ENCODE data around the gene FSTL4.
"Not testable (repeated sequence)": the region's sequence is repeated elsewhere in the genome, so short reads cannot be mapped to it uniquely, and the experiment has no call there.

Gene FSTL4

DNA sequence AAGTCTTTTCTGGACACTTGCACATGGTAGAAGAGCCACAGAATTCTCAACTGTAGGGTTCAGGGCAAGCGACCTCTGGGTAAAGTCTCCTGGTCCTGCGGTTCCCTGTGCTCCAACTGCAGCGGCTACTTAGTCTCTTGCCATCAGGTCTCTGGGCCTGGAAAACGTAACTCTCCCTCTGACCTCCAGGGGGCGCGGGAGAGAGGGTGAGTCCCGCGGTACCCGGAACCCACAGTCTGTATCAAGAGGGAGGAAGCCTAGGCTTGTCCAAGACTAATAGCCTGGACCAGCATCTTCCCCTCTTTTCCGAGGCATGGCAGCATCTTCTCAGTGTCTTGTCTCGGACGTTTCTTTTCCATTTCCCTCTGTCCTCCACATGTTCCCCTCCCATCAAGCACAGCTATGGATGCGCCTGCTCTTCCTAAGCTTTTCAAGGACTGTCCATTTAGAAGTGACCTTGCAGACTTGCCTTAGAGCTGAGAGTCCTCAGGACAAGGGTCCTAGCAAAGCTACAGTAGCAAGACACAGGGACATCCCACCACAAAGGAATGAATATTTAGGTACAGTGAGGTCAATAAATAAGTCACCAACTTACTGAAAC, 59.3 kb downstream of the FSTL4 start:
- peak; percentile 64 for DNase-seq (ENCODE audit: low spot score)

- no peak for DNase-seq (ENCODE audit: low spot score)
These were observed 65.8 kb downstream of the FSTL4 start for GRCh38 chr5:133546500-133546899.

GRCh38 chr5:133544346-133544745, 68.0 kb downstream of the FSTL4 start:
- no peak for DNase-seq (ENCODE audit: low spot score)

DNA sequence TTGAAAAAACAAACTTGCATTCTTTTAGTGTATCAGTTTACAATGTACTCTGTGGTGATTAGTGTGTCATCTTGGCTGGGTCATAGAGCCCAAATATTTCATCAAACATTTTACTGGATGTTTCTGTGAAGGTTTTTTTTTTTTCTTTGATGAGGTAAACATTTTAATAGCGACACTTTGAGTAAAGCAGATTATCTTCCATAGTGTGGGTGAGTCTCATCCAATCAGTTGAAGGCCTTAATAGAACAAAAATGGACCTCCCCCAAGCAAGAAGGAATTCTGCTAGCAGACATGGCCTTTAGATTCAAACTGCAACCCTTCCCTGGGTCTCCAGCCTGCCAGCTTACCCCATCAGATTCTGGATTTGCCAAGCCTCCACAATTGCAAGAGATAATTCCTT, 72.5 kb downstream of the FSTL4 start:
- DNase-seq (ENCODE audit: low spot score): no peak

DNA sequence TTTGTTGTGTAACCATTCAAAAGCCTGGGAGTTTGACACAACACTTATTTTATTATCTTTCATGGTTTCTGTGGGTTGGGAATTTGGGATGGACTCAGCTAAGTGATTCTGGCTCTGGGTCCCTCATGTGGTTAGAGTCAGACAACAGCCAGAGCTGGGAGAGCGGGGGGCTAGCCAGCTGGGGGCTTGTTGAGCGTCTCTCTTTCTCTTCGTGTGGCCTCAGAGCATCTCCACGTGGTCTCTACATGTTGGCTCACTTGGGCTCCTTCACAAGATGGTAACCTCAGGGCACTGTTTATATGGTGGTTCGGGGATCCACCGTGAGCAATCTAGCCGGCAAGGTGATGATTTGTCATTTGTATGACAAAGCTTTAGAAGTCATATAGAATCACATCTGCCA, 73.6 kb downstream of the FSTL4 start:
- no peak for DNase-seq (ENCODE audit: low spot score)

- not testable (repeated sequence) for DNase-seq (ENCODE audit: low spot score)
These were observed 77.0 kb downstream of the FSTL4 start for GRCh38 chr5:133535241-133535929.

GRCh38 chr5:133534566-133534965, 77.8 kb downstream of the FSTL4 start:
- no peak for DNase-seq (ENCODE audit: low spot score)

DNA sequence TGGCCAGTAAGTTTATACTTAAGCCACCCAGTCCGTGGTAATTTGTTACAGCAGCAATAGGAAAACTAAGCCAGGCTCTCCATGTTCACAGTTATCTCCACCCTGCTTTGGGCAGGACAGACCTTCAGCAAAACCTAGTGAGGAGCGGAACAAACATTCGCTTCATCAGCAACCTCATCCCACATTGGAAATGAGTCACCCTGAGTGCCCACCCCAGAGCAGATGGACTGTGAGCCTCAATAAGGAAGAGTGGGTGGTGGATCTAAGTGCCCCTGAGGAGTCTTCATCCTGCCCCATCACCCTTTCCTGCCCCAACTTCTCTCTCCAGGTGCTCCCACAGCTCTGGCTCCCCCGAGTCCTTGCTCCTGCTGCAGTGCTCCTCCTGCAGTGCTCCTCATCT, 78.8 kb downstream of the FSTL4 start:
- DNase-seq (ENCODE audit: low spot score): no peak

DNA sequence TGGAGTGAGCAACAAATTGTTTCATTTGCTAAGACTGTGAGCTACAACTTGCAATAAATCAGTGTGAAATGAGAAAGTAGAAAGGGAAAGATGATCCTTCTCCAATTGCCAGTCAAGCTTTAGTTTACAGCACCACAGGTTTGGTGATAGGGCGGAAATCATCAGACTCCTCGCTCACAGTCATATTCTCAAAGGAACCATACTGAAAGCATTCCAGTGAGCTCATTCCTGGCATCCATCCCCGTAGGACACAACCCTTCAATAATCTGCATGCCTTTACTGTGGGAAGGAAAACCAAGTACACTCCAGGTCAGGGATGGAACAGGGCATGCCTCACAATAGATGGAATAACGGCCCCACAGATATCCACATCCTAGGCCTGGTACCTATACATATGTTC, 80.7 kb downstream of the FSTL4 start:
- no peak for DNase-seq (ENCODE audit: low spot score)

GRCh38 chr5:133531178-133531577, 81.2 kb downstream of the FSTL4 start:
- no peak for DNase-seq (ENCODE audit: low spot score)

DNA sequence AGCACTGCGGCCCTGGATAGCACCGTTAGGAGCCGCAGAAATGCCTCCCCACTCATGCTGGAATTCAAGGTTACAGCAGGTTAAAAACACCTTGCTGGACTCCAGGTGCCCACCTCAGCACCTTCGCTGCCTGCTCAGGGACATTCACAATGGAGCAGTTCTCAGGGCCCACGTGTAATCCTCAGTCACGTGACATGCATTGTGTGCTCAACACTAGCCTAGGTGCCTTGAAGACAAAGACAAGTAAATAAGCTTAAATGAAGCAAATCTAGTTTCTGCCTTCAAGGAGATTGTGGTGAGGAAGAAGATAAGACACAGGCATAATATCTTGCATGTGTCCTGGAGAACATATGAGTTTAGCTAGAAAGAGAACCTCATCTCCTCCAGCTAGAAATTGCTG, 82.1 kb downstream of the FSTL4 start:
- DNase-seq (ENCODE audit: low spot score): no peak

- DNase-seq (ENCODE audit: low spot score): no peak
These were observed 83.5 kb downstream of the FSTL4 start for GRCh38 chr5:133528841-133529240.

- no peak for DNase-seq (ENCODE audit: low spot score)
These were observed 85.0 kb downstream of the FSTL4 start for GRCh38 chr5:133527311-133527710.

- DNase-seq (ENCODE audit: low spot score): no peak
These were observed 86.0 kb downstream of the FSTL4 start for GRCh38 chr5:133526368-133526767.

DNA sequence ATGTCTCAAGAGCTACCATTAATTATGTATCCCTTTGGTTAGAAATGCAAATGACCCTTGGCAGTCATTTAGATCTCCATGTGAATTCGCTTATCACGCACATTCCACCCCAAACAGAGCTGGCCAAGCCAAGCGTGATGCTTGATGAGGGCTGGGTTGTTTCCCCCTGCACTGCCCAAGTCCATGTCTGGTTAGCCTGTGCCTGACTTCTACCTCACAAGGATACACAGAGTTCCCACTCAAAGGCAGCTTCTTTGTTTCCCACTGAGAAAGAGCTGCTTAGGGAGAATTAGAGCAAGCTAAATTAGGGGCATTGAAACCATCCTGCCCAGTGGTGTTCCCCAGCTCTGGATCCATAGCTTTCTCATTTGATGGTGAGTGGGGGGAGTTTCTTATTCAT, 87.2 kb downstream of the FSTL4 start:
- DNase-seq (ENCODE audit: low spot score): no peak

- no peak for DNase-seq (ENCODE audit: low spot score)
These were observed 87.7 kb downstream of the FSTL4 start for GRCh38 chr5:133524666-133525065.

- DNase-seq (ENCODE audit: low spot score): no peak
These were observed 88.3 kb downstream of the FSTL4 start for GRCh38 chr5:133523961-133524586.

- no peak for DNase-seq (ENCODE audit: low spot score)
These were observed 89.2 kb downstream of the FSTL4 start for GRCh38 chr5:133523013-133523658.

- DNase-seq (ENCODE audit: low spot score): no peak
These were observed 90.5 kb downstream of the FSTL4 start for GRCh38 chr5:133521801-133522200.

GRCh38 chr5:133520991-133521706, 91.2 kb downstream of the FSTL4 start:
- no peak for DNase-seq (ENCODE audit: low spot score)

- no peak for DNase-seq (ENCODE audit: low spot score)
These were observed 92.3 kb downstream of the FSTL4 start for GRCh38 chr5:133520062-133520461.

GRCh38 chr5:133519191-133519590, 93.2 kb downstream of the FSTL4 start:
- no peak for DNase-seq (ENCODE audit: low spot score)
